Stimulated activated CD8-positive, alpha-beta memory T cell treated with anti-CD3 and anti-CD28 coated beads, Interleukin-7, amount 100 ng/mL, for 4 hours (primary cell): Measurements from ENCODE around the gene VEGFA.
A peak's percentile ranks its signal among the peaks of the same experiment; 100 is the strongest.

Experiments
- DNase-seq, 2 donors: peaks; one replicate each; pipeline ENCODE4 v3.0.0-alpha.2; 2020; ENCODE audit warnings: low read depth in 2 of 2

The VEGFA gene

DNA sequence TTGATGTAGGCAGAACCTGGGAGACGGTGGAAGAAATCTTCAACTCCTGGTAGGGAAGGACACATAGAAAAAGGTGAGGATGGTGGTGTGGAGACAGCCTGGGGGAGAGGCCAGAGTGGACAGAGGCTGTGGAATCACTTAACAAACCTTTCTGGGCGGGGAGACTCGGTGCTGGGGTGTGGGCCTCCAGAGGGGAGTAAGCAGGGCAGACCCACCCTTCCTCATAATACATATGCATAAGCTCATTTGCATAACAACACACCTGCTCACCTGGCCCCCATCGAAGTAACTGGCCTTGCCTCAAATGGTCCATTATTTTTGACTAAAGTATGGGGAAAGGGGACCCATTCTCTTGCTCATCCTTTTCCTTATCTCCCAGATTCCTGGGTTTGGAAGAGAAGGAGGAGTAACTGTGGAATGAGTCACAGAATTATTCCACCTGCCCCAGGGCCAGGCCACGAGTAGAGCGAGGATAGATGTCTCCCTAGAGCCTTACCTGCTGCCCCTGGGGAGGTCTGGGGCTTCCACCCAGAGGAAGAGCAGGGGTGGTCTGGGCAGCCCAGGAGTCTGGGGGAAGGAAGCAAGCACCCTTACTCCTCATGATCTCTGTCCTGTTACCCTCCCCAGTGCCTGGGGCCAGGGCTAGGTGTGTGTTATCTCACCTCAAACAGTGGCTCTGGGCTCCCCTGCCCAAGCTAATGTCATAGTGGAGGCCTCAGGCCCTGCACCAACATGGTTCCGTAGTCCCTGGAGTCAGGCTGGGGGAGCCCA, 10.7 kb upstream of the VEGFA start:
- DNase-seq: no peak

DNA sequence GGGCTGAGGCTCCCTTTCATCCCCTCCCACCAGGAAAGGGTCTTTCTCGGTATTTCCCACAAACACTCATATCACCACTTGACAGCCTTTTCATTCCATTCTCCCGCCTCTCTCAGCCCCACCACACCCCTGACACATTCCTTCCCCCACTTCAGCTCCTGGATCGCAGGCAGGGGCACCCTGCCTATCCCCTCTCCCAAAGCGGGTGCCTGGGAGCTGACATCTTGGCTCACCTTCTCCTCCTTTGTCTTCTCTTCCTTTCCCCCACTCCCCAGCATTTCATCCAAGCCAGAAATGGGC, 10.2 kb upstream of the VEGFA start:
- no peak for DNase-seq

DNA sequence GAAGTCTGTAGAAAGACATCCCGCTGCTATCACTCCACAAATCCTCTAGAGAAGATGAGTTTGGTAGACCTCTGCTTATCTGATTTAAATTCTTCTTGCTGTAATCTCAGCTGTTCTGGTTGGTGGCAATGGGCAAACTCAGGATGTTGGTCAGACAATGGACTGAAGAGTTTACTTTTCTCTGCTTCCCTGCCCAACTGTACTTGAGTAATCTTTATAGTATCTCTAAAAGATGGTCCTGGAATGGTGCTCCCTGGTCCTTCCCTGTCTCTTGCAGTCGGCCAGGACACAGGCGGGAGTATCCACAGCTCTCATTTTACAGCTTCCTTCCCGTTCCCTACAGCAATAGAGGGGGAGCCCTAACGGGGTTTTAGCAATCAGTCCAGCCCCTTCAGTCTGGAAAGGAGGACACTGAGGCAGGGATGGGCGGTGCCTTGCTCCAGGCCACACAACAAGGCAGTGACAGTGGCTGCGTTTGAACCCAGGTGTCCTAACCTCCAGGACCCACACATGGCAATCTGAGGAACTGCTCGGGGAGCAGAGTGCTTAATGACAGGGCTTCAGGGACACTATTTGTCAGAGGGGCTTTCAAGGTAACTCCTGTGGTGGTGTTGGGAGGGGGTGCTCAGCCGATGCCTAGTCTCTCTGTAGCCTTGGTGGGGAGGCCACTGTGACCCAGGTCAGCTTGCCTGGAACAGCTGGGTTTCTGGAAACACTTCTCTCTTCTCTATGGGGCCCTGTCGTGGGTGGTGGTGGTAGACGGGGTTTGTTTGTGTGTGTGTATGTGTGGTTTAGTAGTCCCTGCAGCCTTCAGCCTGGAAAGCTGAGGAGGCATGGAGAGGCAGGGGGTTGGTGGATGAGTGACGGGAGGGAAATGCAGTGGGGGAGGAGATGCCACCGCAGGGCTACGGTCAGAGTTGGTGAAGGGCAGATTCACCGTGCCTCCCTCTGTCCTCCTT, 9.5 kb upstream of the VEGFA start:
- DNase-seq: no peak

DNA sequence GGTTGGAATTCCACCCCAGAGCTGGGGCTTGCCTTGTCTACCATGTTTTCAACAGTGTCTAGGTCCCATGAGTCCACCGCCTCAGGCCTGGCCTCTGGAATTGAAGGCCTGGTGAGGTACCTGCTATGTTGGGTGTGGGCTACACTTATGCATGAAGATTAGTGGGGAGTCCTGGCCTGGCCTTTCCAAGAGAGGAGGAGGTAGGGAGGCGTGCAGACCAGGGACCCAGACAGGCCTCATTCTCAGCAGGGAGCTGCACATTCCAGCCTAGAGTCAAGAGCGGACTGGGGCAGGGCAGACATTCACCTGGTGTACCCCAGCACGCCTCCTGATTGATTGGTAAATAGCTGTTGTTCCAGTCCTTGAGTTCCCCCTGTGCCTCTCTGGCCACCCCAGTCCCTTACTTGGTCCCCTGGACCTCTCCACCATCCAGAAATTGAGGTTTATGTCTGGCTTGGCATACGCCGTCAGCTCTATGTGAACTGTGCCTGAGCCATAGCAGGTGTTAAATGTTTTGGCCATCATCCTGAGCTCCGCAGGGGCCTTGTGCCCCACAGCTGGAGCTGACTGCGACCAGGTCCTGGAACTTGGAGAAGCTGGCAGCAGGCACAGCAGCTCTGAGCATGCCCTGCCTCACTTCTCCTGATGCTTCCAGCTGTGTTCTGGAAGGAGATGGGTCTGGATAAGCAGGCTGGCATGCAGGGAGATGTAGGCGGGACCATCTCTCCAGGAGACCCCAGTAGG, 8.2 kb upstream of the VEGFA start:
- no peak for DNase-seq

DNA sequence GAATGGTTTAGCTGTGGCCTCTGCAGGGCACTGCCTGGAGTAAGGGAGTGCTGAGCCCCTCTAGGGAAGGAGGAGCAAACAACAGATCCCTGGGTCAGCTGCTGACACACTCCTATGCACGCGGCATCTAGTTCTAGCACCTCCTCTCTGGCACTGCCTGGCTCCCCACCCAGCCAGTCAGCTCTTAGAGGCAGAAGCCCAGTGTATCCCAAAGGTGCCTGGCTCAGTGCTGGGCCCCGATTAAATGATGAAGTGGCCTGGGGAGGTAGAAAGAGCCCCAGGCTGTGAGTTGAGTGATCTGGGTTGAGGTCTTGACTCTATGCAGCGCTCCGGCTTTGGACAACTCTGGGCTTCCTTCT, 7.6 kb upstream of the VEGFA start:
- no peak for DNase-seq

DNA sequence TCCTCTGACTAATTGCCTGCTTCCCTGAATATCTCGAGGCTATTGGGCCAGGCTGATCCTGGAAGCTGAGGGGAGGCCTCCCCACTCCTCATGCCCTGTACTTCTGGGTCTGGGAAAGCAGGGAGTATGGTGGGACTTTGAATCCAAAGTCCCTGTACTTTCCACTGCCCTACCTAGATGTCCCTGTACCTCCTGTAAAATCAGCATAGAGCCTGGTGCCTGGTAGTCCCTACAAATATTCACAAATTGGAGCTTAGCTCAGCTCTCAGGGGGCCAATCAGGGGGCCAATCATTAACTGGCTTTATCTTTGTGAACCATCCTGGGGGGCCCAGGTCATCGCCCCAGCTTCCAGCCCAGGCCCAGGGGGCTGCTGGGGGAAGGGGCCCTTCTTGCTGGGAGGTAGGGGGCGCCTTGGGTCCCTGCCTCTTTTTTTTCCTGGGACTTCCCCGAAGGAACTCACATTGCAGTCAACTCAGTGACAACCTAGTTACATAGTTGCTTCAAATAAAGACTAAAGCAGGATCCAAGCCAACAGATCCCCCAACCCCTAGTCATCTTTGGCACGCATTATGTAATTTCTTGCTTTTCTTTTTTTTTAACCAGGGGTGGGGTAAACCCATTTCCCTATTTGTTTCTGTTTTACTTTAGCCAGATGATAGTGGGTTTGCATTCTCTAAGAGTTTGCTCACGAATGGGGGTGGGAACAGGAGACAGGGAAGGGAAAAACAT, 6.9 kb upstream of the VEGFA start:
- no peak for DNase-seq

DNA sequence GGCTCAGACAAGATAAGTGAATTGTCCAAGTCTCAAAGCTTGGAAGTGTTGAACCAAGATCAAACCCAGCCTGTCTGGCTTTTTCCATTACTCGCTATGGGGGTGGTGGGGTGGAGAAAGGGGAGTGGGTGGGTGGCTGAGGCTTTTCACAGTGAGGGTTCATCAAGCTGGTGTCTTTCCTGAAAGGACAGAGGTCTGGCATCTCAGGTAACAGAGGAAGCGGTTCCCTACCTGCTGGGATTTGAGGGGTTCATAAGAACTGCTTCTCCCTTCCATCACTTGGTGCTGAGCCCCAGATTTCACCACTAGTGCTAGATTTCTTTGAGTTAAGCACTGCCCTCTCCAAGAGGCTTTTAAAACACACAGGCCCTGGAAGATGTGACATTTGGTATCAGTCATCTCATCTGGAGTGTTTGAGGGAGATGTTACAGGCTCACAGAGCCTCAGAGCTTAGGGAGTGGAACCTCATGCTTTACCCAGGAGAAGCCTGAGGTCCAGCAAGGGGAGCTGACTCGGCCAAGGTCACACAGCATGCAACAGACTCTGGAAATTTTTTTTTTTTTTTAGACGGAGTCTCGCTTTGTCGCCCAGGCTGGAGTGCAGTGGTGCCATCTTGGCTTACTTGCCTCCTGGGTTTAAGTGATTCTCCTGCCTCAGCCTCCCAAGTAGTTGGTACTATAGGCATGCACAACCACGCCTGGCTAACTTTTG, 6.0 kb upstream of the VEGFA start:
- DNase-seq: no peak

DNA sequence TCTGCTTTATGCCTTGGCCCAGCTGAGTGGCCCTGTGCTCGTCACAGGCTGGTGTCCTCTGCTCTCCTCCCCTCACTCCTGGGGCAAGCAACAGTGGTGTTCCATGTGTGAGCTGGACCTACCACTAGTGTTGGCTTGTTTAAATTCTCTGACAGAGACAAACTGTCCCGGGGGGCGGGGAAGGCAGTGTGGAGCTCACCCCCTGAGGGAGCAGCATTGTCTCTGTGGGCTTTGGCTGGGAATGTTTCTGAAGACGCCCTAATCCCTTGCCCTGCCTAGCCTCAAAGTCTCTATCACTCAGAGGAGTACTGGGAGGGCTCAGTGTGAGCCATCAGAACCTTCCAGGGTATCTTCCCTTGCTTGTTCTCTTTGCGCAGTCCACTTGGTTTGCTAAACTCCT, 5.2 kb upstream of the VEGFA start:
- no peak for DNase-seq

DNA sequence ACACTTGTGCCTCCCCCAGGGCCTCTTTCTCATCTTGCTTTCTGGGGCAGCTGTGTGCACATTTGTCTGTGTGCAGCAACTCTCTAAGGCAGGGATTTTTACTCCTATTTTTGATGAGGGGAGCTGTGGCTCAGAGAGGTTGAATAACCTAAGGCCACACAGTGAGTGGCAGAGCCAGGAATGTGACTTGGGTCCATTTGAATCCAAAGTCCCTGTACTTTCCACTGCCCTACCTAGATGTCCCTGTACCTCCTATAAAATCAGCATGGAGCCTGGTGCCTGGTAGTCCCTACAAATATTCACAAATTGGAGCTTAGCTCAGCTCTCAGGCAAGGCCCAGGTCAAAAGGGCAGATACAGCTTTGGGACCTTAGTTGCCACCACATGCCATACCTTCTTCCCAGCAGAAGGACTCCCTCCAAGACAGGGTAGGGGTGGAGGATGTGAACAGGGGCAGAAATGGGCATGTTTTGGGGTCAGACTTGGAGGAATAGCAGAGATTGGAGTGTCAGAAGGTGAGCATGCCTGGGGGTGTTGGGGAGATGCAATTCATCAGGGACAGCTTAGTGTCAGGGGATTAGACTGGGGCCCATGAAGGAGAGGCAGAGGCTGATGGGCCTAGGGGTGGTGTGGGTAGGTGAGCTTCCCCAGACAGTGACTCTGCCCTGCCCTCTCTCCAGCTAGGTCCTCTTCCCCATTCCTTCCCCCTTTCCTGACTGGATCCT, 4.1 kb upstream of the VEGFA start:
- no peak for DNase-seq

DNA sequence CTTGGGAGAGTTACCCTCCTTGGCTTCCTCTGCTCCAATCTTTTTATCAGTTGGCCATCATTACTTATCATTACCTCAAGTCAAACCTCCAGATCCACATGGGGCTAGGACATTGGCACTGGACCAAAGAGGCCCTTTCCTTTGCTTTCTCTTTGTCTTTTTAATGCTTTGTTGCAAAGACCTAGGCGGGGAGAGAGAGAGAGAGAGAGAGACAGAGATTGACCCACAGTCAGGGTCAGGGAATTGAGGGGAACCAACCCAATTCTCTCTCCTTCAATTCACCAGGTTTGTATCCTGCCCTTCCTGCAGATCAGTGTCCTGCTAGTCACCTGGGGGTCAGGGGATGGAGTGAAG, 3.5 kb upstream of the VEGFA start:
- no peak for DNase-seq

DNA sequence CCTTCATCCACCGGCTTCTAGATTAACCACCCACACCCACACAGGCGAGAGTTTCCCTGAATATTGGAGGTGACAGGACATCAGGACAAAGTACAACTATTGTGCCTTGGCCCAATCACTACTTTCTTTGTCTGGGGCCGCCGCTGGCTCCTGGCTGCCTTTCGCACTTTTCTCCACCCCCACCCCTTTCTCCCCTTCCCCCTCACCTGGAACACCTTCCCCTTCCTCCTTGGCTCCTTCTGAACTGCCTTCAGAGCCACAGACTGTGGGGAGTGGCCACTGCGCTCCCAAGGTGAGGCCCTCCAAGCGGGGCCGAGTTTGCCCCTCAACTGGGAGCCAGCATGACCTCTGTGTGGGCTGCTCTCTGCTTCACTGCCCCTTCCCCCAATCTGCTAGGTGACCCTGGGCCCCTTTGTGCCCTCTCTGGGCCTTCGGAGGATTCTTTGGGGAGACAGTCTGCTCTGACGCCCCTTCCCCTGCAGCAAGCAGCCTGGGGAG, 3.0 kb upstream of the VEGFA start:
- DNase-seq: no peak

DNA sequence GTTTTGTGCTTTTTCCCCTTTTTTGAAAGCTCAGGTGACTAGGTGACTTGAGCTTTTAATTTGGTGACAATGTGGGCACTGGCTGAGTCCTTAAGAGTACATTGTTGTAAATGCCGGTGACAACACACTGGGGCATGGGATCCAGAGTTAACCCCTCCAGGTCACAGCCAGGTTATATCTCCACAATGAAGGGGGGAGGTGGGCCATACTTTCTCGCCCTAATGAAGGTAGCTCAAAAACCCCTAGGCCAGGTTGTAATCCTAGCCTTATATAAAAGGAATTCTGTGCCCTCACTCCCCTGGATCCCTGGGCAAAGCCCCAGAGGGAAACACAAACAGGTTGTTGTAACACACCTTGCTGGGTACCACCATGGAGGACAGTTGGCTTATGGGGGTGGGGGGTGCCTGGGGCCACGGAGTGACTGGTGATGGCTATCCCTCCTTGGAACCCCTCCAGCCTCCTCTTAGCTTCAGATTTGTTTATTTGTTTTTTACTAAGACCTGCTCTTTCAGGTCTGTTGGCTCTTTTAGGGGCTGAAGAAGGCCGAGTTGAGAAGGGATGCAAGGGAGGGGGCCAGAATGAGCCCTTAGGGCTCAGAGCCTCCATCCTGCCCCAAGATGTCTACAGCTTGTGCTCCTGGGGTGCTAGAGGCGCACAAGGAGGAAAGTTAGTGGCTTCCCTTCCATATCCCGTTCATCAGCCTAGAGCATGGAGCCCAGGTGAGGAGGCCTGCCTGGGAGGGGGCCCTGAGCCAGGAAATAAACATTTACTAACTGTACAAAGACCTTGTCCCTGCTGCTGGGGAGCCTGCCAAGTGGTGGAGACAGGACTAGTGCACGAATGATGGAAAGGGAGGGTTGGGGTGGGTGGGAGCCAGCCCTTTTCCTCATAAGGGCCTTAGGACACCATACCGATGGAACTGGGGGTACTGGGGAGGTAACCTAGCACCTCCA, 2.2 kb upstream of the VEGFA start:
- DNase-seq: no peak

DNA sequence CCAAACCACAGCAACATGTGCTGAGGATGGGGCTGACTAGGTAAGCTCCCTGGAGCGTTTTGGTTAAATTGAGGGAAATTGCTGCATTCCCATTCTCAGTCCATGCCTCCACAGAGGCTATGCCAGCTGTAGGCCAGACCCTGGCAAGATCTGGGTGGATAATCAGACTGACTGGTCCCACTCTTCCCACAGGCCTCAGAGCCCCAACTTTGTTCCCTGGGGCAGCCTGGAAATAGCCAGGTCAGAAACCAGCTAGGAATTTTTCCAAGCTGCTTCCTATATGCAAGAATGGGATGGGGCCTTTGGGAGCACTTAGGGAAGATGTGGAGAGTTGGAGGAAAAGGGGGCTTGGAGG, 1.5 kb upstream of the VEGFA start:
- DNase-seq: no peak

DNA sequence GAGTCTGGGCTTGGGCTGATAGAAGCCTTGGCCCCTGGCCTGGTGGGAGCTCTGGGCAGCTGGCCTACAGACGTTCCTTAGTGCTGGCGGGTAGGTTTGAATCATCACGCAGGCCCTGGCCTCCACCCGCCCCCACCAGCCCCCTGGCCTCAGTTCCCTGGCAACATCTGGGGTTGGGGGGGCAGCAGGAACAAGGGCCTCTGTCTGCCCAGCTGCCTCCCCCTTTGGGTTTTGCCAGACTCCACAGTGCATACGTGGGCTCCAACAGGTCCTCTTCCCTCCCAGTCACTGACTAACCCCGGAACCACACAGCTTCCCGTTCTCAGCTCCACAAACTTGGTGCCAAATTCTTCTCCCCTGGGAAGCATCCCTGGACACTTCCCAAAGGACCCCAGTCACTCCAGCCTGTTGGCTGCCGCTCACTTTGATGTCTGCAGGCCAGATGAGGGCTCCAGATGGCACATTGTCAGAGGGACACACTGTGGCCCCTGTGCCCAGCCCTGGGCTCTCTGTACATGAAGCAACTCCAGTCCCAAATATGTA, 957 bp upstream of the VEGFA start:
- no peak for DNase-seq

DNA sequence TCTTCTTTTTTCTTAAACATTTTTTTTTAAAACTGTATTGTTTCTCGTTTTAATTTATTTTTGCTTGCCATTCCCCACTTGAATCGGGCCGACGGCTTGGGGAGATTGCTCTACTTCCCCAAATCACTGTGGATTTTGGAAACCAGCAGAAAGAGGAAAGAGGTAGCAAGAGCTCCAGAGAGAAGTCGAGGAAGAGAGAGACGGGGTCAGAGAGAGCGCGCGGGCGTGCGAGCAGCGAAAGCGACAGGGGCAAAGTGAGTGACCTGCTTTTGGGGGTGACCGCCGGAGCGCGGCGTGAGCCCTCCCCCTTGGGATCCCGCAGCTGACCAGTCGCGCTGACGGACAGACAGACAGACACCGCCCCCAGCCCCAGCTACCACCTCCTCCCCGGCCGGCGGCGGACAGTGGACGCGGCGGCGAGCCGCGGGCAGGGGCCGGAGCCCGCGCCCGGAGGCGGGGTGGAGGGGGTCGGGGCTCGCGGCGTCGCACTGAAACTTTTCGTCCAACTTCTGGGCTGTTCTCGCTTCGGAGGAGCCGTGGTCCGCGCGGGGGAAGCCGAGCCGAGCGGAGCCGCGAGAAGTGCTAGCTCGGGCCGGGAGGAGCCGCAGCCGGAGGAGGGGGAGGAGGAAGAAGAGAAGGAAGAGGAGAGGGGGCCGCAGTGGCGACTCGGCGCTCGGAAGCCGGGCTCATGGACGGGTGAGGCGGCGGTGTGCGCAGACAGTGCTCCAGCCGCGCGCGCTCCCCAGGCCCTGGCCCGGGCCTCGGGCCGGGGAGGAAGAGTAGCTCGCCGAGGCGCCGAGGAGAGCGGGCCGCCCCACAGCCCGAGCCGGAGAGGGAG, 580 bp downstream of the VEGFA start:
- no peak for DNase-seq

DNA sequence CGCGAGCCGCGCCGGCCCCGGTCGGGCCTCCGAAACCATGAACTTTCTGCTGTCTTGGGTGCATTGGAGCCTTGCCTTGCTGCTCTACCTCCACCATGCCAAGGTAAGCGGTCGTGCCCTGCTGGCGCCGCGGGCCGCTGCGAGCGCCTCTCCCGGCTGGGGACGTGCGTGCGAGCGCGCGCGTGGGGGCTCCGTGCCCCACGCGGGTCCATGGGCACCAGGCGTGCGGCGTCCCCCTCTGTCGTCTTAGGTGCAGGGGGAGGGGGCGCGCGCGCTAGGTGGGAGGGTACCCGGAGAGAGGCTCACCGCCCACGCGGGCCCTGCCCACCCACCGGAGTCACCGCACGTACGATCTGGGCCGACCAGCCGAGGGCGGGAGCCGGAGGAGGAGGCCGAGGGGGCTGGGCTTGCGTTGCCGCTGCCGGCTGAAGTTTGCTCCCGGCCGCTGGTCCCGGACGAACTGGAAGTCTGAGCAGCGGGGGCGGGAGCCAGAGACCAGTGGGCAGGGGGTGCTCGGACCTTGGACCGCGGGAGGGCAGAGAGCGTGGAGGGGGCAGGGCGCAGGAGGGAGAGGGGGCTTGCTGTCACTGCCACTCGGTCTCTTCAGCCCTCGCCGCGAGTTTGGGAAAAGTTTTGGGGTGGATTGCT, 1.3 kb downstream of the VEGFA start:
- peak; percentile 57 to 77 for DNase-seq

DNA sequence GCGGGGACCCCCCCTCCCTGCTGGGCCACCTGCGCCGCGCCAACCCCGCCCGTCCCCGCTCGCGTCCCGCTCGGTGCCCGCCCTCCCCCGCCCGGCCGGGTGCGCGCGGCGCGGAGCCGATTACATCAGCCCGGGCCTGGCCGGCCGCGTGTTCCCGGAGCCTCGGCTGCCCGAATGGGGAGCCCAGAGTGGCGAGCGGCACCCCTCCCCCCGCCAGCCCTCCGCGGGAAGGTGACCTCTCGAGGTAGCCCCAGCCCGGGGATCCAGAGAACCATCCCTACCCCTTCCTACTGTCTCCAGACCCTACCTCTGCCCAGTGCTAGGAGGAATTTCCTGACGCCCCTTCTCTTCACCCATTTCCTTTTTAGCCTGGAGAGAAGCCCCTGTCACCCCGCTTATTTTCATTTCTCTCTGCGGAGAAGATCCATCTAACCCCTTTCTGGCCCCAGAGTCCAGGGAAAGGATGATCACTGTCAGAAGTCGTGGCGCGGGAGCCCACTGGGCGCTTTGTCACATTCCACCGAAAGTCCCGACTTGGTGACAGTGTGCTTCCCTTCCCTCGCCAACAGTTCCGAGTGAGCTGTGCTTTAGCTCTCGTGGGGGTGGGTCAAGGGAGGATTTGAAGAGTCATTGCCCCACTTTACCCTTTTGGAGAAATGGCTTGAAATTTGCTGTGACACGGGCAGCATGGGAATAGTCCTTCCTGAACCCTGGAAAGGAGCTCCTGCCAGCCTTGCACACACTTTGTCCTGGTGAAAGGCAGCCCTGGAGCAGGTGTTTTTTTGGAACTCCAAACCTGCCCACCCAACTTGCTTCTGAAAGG, 2.1 kb downstream of the VEGFA start:
- peak in 1 of 2 donors; percentile 57 for DNase-seq
